GM18951 (cell line): ENCODE results near the gene TMEM139.

ENCODE experiments used
- POLR2A ChIP-seq: IDR thresholded peaks from 4 replicates; pipeline ENCODE4 v1.6.1; 2011; ENCODE audit warnings: mild to moderate bottlenecking; ENCODE audit not compliant: insufficient read length, insufficient read depth; ENCODE audit errors: extremely low read depth
- in situ Hi-C: fragments of 300-500 bp; cut with MboI; formaldehyde crosslinking; loops from one replicate; pipeline ENCODE4 v1.12.0; 2022; ENCODE audit warnings: low sequenced_read_pairs, mixed read lengths, inconsistent platforms; ENCODE audit not compliant: unreplicated experiment

The TMEM139 gene

DNA sequence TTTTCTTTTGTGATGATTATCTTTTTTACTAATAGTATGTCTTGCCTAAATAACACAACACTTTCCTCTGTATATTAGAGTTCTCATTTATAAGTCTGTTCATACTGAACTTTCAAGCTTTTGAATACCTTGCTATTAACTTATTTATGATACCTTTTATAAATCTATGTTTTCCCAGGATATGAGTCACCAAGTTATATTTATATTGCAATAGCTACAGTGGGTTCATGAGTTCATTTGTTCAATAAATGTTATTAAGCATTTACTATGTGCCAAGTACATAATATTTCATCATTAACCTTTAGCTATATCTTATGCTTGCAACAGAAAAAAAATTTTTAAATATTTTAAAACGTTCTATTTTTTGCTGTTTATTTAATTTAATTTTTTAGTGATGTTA lies 49.5 kb downstream of the TMEM139 start:
- in situ Hi-C loops = no loop called here
- TF ChIP-seq POLR2A = no peak

GRCh38 chr7:143337216-143337615 lies 52.5 kb downstream of the TMEM139 start:
- in situ Hi-C loops = no loop called here

More at GRCh38 chr7:143337216-143337615, 52.5 kb downstream of the TMEM139 start:
- no peak for TF ChIP-seq POLR2A
